RWPE1 (cell line): ENCODE results near the gene CBLB.

Experiments used
- CTCF ChIA-PET: fragments of 350-600 bp; sonication (Branson Sonifier 250); formaldehyde crosslinking; extraction: SDS; loops from one replicate; lab custom pipeline; 2021; lab: Yijun Ruan, JAX
- POLR2A ChIA-PET: fragments of 400-600 bp; formaldehyde crosslinking; extraction: SDS; loops from one replicate; lab custom pipeline; 2020; ENCODE audit warnings: antibody characterized with exemption; ENCODE audit not compliant: low non-redundant PET; lab: Yijun Ruan, JAX
- DNase-seq: peaks from one replicate; pipeline ENCODE4 v3.0.0; 2012; ENCODE audit warnings: low spot score
- H3K27ac ChIP-seq: fragments of 450-650 bp; 2 replicates; pipeline ENCODE4 v1.5.1; 2017
- TF ChIP-seq, protein P1 (sequence below): fragments of 450-650 bp; conservative IDR thresholded peaks from 2 replicates; pipeline ENCODE4 v1.5.1; 2017; ENCODE audit warnings: low read depth, mild to moderate bottlenecking

CBLB gene

DNA sequence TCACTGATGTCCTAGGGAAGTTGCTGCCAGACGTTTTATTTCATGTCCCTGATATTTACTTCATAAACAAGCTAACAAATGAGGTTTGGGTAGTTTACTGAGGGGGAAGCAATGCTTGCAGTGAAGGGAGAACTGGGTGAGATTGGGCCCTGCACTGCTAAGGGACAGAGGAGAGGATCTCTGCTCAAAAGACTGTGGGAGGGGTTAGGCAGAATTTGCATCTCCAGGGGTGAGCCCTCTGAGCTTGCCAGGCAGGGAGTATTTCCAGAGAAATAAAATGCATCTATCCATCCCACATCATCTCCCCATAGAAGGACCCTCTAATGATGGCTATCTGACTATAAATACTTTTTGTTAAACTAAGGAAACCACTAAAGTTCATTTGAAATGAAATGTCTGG lies 215.6 kb downstream of the CBLB start:
- TF ChIP-seq, protein P1, sequence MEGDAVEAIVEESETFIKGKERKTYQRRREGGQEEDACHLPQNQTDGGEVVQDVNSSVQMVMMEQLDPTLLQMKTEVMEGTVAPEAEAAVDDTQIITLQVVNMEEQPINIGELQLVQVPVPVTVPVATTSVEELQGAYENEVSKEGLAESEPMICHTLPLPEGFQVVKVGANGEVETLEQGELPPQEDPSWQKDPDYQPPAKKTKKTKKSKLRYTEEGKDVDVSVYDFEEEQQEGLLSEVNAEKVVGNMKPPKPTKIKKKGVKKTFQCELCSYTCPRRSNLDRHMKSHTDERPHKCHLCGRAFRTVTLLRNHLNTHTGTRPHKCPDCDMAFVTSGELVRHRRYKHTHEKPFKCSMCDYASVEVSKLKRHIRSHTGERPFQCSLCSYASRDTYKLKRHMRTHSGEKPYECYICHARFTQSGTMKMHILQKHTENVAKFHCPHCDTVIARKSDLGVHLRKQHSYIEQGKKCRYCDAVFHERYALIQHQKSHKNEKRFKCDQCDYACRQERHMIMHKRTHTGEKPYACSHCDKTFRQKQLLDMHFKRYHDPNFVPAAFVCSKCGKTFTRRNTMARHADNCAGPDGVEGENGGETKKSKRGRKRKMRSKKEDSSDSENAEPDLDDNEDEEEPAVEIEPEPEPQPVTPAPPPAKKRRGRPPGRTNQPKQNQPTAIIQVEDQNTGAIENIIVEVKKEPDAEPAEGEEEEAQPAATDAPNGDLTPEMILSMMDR, result no peak
- no peak for DNase-seq
- no peak overlapping the region for H3K27ac ChIP-seq
- CTCF ChIA-PET, result interaction anchor here (0.6 kb wide), 1 partner anchor 773 kb away, joined by 5 read pairs; no protein-coding TSS in a partner anchor
- POLR2A ChIA-PET, result no interaction called here

DNA sequence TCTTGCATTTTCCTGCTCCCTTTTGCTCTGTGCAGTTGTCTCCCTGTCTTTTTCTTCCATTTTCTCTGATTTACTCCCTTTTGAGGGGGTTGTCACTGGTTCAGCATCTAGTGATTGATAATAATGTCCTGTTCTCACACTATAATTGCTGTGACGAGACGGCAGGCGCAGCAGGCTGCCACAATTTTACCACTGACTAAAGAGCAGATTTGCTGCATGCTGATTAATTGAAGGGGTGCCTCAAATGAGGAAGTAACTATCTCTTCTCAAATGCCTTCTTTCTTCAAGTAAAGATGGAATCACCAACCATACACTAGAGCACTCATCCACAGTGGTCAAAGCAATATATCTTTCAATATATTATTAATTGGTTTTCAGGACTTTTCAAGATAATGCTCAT lies 219.3 kb downstream of the CBLB start:
- TF ChIP-seq, protein P1, result no peak
- ChIA-PET CTCF (interaction anchor here (0.6 kb wide), 1 partner anchor 47 kb away, joined by 3 read pairs; no protein-coding TSS in a partner anchor), POLR2A (no interaction called here)
- DNase-seq, result no peak
- no peak overlapping the region for H3K27ac ChIP-seq

DNA sequence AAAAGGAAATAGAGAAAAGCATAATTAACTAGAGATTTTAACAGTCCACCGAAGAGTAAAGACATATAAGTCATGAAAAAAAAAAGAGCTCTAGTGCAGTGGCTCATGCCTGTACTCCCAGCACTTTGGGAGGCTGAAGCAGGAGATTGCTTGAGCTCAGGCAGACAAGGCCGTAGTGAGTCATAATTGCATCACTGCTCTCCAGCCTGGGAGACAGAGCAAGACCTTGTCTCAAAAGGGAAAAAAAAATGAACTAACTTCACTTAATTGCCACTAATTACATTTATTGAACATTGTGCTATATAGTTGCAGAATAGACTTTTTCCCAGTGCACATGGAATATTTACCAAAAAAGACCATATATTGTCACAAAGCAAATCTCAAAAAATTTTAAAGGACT lies 221.8 kb downstream of the CBLB start:
- POLR2A ChIA-PET, result no interaction called here
- TF ChIP-seq, protein P1, result no peak

DNA sequence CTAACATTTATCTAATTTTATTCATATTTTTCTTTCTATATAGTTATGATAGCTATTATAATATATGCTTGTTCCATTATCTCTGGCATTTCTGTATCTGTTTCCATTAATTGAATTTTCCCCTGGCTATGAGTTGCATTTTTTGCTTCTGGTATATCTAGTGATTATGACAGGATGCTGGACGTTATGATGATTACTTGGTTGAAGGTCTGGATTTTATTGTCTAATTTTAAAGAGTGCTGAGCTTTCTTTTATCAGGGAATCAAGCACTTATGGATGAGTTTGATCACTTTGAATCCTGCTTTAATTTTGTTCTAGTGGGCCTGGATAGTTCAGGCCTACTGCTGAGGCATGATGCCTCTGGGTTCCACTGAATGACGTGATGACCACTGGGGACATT lies 229.7 kb downstream of the CBLB start:
- no peak overlapping the region for H3K27ac ChIP-seq
- CTCF ChIA-PET, result no interaction called here
- DNase-seq, result no peak
- POLR2A ChIA-PET, result no interaction called here
- TF ChIP-seq, protein P1, result no peak

More for the DNA sequence above, 221.8 kb downstream of the CBLB start:
- H3K27ac ChIP-seq, result no peak overlapping the region
- CTCF ChIA-PET, result no interaction called here
- peak; percentile 24 for DNase-seq

DNA sequence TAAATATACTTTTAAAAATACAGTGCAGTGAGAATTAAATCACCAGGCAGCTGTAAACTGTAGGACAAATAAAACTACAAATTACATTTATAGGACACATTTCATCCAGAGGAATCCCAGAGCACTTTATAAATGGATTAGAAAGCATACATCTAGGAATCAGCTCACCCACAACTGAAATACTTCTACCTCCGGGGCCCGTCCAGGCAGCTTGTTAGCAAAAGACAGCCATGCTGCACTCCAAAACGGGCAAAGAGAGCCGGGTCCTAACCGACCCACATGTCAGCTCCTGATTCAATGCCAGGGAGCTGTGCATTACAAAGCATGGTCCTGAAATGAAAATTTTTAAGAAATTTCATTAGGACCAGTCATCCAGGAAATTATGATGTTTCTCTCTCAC lies 234.1 kb downstream of the CBLB start:
- POLR2A ChIA-PET, result no interaction called here
- H3K27ac ChIP-seq, result no peak overlapping the region
- TF ChIP-seq, protein P1, result no peak
- CTCF ChIA-PET, result interaction anchor here (0.6 kb wide), 1 partner anchor 141 kb away, joined by 3 read pairs; no protein-coding TSS in a partner anchor
- no peak for DNase-seq

DNA sequence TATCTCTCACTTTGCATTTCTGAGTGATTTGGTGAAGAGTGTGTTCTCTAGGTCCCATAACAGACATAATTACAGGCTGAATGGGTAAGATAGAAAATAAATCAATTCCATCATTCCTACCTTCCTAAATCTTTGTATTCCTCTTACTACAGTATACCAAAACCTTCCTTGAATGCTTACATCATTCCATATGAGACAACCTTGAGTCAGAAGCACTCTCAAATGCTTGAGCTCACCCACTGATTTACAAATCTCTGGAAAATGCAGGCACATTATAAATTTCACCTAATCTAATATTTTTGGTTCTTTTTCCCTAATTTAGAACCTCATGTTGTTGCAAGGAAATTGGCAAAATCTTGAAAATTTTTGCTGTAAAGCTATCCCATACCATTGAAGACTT lies 239.1 kb downstream of the CBLB start:
- ChIA-PET CTCF (interaction anchor here (0.6 kb wide), 2 partner anchors 61 to 210 kb away, joined by 3 to 7 read pairs; no protein-coding TSS in a partner anchor), POLR2A (no interaction called here)
- no peak for DNase-seq
- no peak overlapping the region for H3K27ac ChIP-seq
- TF ChIP-seq, protein P1, result no peak
